K562 (cell line): ENCODE measurements around the gene HELB. TPM values are rescaled to one million over a fixed set of nuclear protein-coding genes. Genes with fewer than 3 reads are reported as not detected.

Experiments
- ATAC-seq: fragments of 200-7000 bp; cut with Tn5 transposase; 3 replicates; pipeline ENCODE4 v1.9.1; 2020; ENCODE audit warnings: moderate library complexity
- BruUV-seq: library from RNA; stranded (reverse); fragments of 400-500 nt; replicated peaks from 2 replicates; lab custom pipeline; 2021; lab: Mats Ljungman, UMichigan
- CTCF ChIA-PET: fragments of 300-600 bp; formaldehyde crosslinking; extraction: SDS; loops from one replicate; lab custom pipeline; 2021; ENCODE audit warnings: low intra/inter-chr PET ratio; lab: Yijun Ruan, JAX
- POLR2A ChIA-PET: fragments of 300-600, 350-650 bp; sonication (Branson Sonifier 250); formaldehyde crosslinking; extraction: SDS; loops from one replicate; lab custom pipeline; 2021; ENCODE audit warnings: antibody characterized with exemption, inconsistent platforms; lab: Yijun Ruan, JAX
- DNase-seq, 4 experiments: peaks; one replicate each; pipeline versions ENCODE4 v3.0.0 to v3.0.0-alpha.2; 2011 to 2018; ENCODE audit warnings: low spot score in 3 of 4, mixed read lengths in 3 of 4; ENCODE audit errors: extremely low read depth in 1 of 4
- FAIRE-seq: peaks from 2 replicates; lab custom pipeline; 2011; peaks lifted over from hg19 to GRCh38; lab: Jason Lieb, UNC
- H2AFZ ChIP-seq: 2 replicates; pipeline ENCODE4 v1.6.0; 2011; ENCODE audit warnings: low read depth, low read length, control low read depth, inconsistent platforms
- H3K27ac ChIP-seq: fragments of 200-600 bp; 3 replicates; pipeline ENCODE4 v1.8.0; 2011; ENCODE audit warnings: low read depth, mild to moderate bottlenecking, control low read depth, inconsistent platforms, low read length, moderate library complexity, mixed read lengths; ENCODE audit errors: extremely low read depth
- H3K27me3 ChIP-seq, 2 experiments: fragments of 300-600 bp in 1 of 2; 2 replicates in 1 of 2; 3 replicates in 1 of 2; pipeline versions ENCODE4 v1.6.0 to v1.8.0; 2011; ENCODE audit warnings: inconsistent platforms in 2 of 2, low read length in 2 of 2, mild to moderate bottlenecking in 1 of 2, mixed read lengths in 1 of 2, moderate library complexity in 1 of 2; ENCODE audit not compliant: control insufficient read depth in 2 of 2, insufficient read depth in 2 of 2
- H3K36me3 ChIP-seq: fragments of 300-600 bp; 3 replicates; pipeline ENCODE4 v1.8.0; 2011; ENCODE audit warnings: mild to moderate bottlenecking, low read length, inconsistent platforms; ENCODE audit not compliant: control insufficient read depth, insufficient read depth
- H3K4me1 ChIP-seq, 2 experiments: fragments of 200-600 bp in 1 of 2; replicated peaks in 1 of 2; 2 replicates in 1 of 2; 3 replicates in 1 of 2; pipeline versions ENCODE4 v1.5.1 to v1.8.0; 2011; ENCODE audit warnings: inconsistent platforms in 2 of 2, low read length in 2 of 2, mild to moderate bottlenecking in 1 of 2, mixed read lengths in 1 of 2, moderate library complexity in 1 of 2; ENCODE audit not compliant: control insufficient read depth in 2 of 2, insufficient read depth in 2 of 2
- H3K4me2 ChIP-seq: 2 replicates; pipeline ENCODE4 v1.6.1; 2011; ENCODE audit warnings: low read length, control low read depth, inconsistent platforms, mixed read lengths; ENCODE audit not compliant: insufficient read depth
- H3K4me3 ChIP-seq: fragments of 200-600 bp; sonication (generic), shearing (Covaris generic); 2 replicates; pipeline ENCODE4 v1.5.1; 2016; ENCODE audit warnings: control low read depth, inconsistent platforms
- H3K79me2 ChIP-seq: fragments of 200-600 bp; 3 replicates; pipeline ENCODE4 v1.8.0; 2011; ENCODE audit warnings: low read length, inconsistent platforms; ENCODE audit not compliant: control insufficient read depth, insufficient read depth
- H3K9ac ChIP-seq, 2 experiments: 2 replicates each; pipeline versions ENCODE4 v1.6.0 to v1.6.1; 2011; ENCODE audit warnings: low read depth in 2 of 2, low read length in 2 of 2, control low read depth in 1 of 2, inconsistent platforms in 1 of 2, mild to moderate bottlenecking in 1 of 2, mixed read lengths in 1 of 2; ENCODE audit not compliant: insufficient read depth in 1 of 2
- H3K9me1 ChIP-seq: one replicate; pipeline ENCODE4 v1.6.0; 2011; ENCODE audit warnings: inconsistent platforms, mild to moderate bottlenecking, low read length, moderate library complexity; ENCODE audit not compliant: control insufficient read depth, insufficient read depth
- H3K9me3 ChIP-seq: replicated peaks from 2 replicates; pipeline ENCODE4 v1.5.1; 2011; ENCODE audit warnings: low read depth, low read length, inconsistent platforms; ENCODE audit not compliant: control insufficient read depth, insufficient read depth
- H4K20me1 ChIP-seq: replicated peaks from 2 replicates; pipeline ENCODE4 v1.6.1; 2011; ENCODE audit warnings: low read length, inconsistent platforms, mixed read lengths; ENCODE audit not compliant: control insufficient read depth, insufficient read depth
- HIVEP1 ChIP-seq: fragments of 250-450 bp; sonication (Bioruptor Pico); IDR thresholded peaks from 2 replicates; pipeline ENCODE4 v1.4.0; 2020; ENCODE audit warnings: mild to moderate bottlenecking
- SMARCE1 ChIP-seq: fragments of 450-650 bp; IDR thresholded peaks from 2 replicates; pipeline ENCODE4 v1.7.1; 2016; ENCODE audit warnings: mild to moderate bottlenecking
- WGBS: fragments of 100-300 bp; shearing (Covaris generic); methylation state at CpG from one replicate; pipeline ENCODE4 v1.1.6; 2016; ENCODE audit warnings: low coverage, mixed read lengths; ENCODE audit not compliant: insufficient coverage; ENCODE audit errors: missing lambda C conversion rate; 5-methylcytosine and 5-hydroxymethylcytosine counted together
- in situ Hi-C: fragments of 300-500 bp; cut with MboI; formaldehyde crosslinking; loops from 4 replicates; pipeline ENCODE4 v1.15.0; 2018; ENCODE audit warnings: inconsistent platforms, mixed read lengths
- intact Hi-C: fragments of 100-400 bp; cut with micrococcal nuclease; formaldehyde crosslinking; loops from 2 replicates; pipeline ENCODE4 v1.14.2; 2022
- polyA plus RNA-seq, 8 experiments: library from polyadenylated mRNA; depleted of rRNA in 4 of 8; stranded (reverse) in 5 of 8; unstranded in 3 of 8; fragments of >200 nt; fragmentation: Nextera tagmentation in 2 of 8; fragmentation: Illumina TruSeq in 1 of 8; extraction: Ambion mirVana in 2 of 8; extraction: Trizol in 1 of 8; gene quantifications; 2 replicates each; pipeline versions ENCODE4 v1.2.1 to v1.2.3, GENCODE V29; 2011 to 2014; ENCODE audit warnings: inconsistent platforms in 1 of 8, missing spikeins in 1 of 8
- total RNA-seq, 7 experiments: library from RNA; depleted of rRNA in 6 of 7; stranded (reverse); fragments of >200 nt in 6 of 7; fragmentation: Illumina TruSeq in 2 of 7; extraction: Trizol in 2 of 7; gene quantifications; 2 replicates each; pipeline versions ENCODE4 v1.2.1 to v1.2.3, GENCODE V29; 2011 to 2021; ENCODE audit warnings: low replicate concordance in 1 of 7
- TF ChIP-seq, protein P1 (sequence below): fragments of 450-650 bp; IDR thresholded peaks from 2 replicates; pipeline ENCODE4 v1.6.1; 2016; ENCODE audit warnings: mild to moderate bottlenecking, moderate library complexity
- TF ChIP-seq, protein P2 (sequence below): IDR thresholded peaks from 3 replicates; pipeline ENCODE4 v1.6.1; 2011; ENCODE audit warnings: borderline replicate concordance, mild to moderate bottlenecking, moderate library complexity; ENCODE audit not compliant: insufficient read length; ENCODE audit errors: extremely low read depth

Gene HELB
- total and polyA plus RNA-seq, 9 of the 15 experiments (the other 6 are each of a cell fraction or from before 2014, with no cell fraction given): 0.74 to 7.6 (median 2.4) TPM

DNA sequence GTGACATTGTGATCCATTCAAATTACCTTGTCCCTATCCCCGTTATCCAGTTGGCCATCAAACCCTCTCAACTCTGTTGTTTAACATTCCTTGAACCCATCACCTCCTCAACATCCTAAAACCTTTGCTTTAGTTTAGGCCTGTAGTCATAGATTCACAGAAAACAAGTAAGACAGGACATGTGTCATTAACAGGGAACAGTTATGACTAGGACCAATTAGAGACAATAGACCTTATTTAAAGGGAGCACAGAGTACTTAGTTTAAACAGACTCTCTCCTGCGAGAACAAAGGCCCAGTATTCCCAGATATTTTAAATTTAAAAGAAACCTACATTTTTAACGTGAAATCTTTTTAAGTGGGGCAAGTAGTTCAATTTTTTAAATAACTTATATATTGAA is 20.0 kb upstream of the HELB start:
- no peak overlapping the region for H2AFZ ChIP-seq
- FAIRE-seq (no peak), DNase-seq (no peak), ATAC-seq (no peak)
- ChIA-PET POLR2A (no interaction called here), CTCF (no interaction called here)
- in situ Hi-C loops: no loop called here
- H4K20me1 ChIP-seq: no peaks in the 10 kb centered on the region
- intact Hi-C loops: no loop called here
- no peaks in the 10 kb centered on the region for H3K79me2 ChIP-seq
- WGBS: 0% methylated on average over 3 of the region's 3 CpGs
- H3K9ac ChIP-seq: no peak overlapping the region
- H3K9me1 ChIP-seq: no peaks in the 10 kb centered on the region
- no TSS peak for BruUV-seq
- no peaks in the 10 kb centered on the region; a peak in 1 of 5 replicates for H3K4me1 ChIP-seq
- no peak overlapping the region for H3K4me2 ChIP-seq
- no peak for TF ChIP-seq HIVEP1 (CRISPR knock-in tag)
- TF ChIP-seq, protein P1, sequence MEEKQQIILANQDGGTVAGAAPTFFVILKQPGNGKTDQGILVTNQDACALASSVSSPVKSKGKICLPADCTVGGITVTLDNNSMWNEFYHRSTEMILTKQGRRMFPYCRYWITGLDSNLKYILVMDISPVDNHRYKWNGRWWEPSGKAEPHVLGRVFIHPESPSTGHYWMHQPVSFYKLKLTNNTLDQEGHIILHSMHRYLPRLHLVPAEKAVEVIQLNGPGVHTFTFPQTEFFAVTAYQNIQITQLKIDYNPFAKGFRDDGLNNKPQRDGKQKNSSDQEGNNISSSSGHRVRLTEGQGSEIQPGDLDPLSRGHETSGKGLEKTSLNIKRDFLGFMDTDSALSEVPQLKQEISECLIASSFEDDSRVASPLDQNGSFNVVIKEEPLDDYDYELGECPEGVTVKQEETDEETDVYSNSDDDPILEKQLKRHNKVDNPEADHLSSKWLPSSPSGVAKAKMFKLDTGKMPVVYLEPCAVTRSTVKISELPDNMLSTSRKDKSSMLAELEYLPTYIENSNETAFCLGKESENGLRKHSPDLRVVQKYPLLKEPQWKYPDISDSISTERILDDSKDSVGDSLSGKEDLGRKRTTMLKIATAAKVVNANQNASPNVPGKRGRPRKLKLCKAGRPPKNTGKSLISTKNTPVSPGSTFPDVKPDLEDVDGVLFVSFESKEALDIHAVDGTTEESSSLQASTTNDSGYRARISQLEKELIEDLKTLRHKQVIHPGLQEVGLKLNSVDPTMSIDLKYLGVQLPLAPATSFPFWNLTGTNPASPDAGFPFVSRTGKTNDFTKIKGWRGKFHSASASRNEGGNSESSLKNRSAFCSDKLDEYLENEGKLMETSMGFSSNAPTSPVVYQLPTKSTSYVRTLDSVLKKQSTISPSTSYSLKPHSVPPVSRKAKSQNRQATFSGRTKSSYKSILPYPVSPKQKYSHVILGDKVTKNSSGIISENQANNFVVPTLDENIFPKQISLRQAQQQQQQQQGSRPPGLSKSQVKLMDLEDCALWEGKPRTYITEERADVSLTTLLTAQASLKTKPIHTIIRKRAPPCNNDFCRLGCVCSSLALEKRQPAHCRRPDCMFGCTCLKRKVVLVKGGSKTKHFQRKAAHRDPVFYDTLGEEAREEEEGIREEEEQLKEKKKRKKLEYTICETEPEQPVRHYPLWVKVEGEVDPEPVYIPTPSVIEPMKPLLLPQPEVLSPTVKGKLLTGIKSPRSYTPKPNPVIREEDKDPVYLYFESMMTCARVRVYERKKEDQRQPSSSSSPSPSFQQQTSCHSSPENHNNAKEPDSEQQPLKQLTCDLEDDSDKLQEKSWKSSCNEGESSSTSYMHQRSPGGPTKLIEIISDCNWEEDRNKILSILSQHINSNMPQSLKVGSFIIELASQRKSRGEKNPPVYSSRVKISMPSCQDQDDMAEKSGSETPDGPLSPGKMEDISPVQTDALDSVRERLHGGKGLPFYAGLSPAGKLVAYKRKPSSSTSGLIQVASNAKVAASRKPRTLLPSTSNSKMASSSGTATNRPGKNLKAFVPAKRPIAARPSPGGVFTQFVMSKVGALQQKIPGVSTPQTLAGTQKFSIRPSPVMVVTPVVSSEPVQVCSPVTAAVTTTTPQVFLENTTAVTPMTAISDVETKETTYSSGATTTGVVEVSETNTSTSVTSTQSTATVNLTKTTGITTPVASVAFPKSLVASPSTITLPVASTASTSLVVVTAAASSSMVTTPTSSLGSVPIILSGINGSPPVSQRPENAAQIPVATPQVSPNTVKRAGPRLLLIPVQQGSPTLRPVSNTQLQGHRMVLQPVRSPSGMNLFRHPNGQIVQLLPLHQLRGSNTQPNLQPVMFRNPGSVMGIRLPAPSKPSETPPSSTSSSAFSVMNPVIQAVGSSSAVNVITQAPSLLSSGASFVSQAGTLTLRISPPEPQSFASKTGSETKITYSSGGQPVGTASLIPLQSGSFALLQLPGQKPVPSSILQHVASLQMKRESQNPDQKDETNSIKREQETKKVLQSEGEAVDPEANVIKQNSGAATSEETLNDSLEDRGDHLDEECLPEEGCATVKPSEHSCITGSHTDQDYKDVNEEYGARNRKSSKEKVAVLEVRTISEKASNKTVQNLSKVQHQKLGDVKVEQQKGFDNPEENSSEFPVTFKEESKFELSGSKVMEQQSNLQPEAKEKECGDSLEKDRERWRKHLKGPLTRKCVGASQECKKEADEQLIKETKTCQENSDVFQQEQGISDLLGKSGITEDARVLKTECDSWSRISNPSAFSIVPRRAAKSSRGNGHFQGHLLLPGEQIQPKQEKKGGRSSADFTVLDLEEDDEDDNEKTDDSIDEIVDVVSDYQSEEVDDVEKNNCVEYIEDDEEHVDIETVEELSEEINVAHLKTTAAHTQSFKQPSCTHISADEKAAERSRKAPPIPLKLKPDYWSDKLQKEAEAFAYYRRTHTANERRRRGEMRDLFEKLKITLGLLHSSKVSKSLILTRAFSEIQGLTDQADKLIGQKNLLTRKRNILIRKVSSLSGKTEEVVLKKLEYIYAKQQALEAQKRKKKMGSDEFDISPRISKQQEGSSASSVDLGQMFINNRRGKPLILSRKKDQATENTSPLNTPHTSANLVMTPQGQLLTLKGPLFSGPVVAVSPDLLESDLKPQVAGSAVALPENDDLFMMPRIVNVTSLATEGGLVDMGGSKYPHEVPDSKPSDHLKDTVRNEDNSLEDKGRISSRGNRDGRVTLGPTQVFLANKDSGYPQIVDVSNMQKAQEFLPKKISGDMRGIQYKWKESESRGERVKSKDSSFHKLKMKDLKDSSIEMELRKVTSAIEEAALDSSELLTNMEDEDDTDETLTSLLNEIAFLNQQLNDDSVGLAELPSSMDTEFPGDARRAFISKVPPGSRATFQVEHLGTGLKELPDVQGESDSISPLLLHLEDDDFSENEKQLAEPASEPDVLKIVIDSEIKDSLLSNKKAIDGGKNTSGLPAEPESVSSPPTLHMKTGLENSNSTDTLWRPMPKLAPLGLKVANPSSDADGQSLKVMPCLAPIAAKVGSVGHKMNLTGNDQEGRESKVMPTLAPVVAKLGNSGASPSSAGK: no peak
- TF ChIP-seq SMARCE1: no peak
- TF ChIP-seq, protein P2, sequence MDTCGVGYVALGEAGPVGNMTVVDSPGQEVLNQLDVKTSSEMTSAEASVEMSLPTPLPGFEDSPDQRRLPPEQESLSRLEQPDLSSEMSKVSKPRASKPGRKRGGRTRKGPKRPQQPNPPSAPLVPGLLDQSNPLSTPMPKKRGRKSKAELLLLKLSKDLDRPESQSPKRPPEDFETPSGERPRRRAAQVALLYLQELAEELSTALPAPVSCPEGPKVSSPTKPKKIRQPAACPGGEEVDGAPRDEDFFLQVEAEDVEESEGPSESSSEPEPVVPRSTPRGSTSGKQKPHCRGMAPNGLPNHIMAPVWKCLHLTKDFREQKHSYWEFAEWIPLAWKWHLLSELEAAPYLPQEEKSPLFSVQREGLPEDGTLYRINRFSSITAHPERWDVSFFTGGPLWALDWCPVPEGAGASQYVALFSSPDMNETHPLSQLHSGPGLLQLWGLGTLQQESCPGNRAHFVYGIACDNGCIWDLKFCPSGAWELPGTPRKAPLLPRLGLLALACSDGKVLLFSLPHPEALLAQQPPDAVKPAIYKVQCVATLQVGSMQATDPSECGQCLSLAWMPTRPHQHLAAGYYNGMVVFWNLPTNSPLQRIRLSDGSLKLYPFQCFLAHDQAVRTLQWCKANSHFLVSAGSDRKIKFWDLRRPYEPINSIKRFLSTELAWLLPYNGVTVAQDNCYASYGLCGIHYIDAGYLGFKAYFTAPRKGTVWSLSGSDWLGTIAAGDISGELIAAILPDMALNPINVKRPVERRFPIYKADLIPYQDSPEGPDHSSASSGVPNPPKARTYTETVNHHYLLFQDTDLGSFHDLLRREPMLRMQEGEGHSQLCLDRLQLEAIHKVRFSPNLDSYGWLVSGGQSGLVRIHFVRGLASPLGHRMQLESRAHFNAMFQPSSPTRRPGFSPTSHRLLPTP: no peak
- no peak overlapping the region for H3K27ac ChIP-seq
- H3K9me3 ChIP-seq: no peaks in the 10 kb centered on the region
- no peaks in the 10 kb centered on the region for H3K27me3 ChIP-seq
- H3K36me3 ChIP-seq: no peaks in the 10 kb centered on the region
- no peak overlapping the region for H3K4me3 ChIP-seq
